HCT116 (cell line): Measurements from ENCODE around the gene CXXC5. TPM values are rescaled to one million over a fixed set of nuclear protein-coding genes. Genes with fewer than 3 reads are reported as not detected.

Source experiments
- ATAC-seq: fragments of 200-7000 bp; cut with Tn5 transposase; 2 replicates; pipeline ENCODE4 v1.9.1; 2020; ENCODE audit warnings: mild to moderate bottlenecking, moderate library complexity
- BruUV-seq: library from RNA; stranded (reverse); fragments of 400-500 nt; replicated peaks from 2 replicates; lab custom pipeline; 2021; lab: Mats Ljungman, UMichigan
- CTCF ChIA-PET: fragments of 300-600 bp; sonication (Branson Sonifier 250); formaldehyde crosslinking; loops from one replicate; lab custom pipeline; 2021; ENCODE audit warnings: antibody characterized with exemption; lab: Charles Lee
- POLR2A ChIA-PET: fragments of 300-600, 350-600 bp; sonication (Branson Sonifier 250); formaldehyde crosslinking; loops from one replicate; lab custom pipeline; 2021; ENCODE audit warnings: antibody characterized with exemption; lab: Charles Lee
- RAD21 ChIA-PET, 2 experiments: fragments of 300-600 bp; sonication (Branson Sonifier 250); formaldehyde crosslinking; loops; one replicate each; lab custom pipeline; 2023; ENCODE audit warnings: low total read pairs in 2 of 2; ENCODE audit not compliant: uncharacterized antibody in 2 of 2, unreplicated experiment in 2 of 2, low non-redundant PET in 1 of 2; lab: Charles Lee
- DNase-seq: peaks from one replicate; pipeline ENCODE4 v3.0.0-alpha.2; 2010; ENCODE audit warnings: low read depth, low spot score
- H2AFZ ChIP-seq: fragments of 200-600 bp; shearing (Covaris generic), sonication (generic); 2 replicates; pipeline ENCODE4 v1.6.1; 2017; ENCODE audit warnings: low read depth, mixed run types, mixed read lengths, antibody characterized with exemption, low read length; ENCODE audit not compliant: poor library complexity, severe bottlenecking
- H3K27ac ChIP-seq: 2 replicates; pipeline ENCODE4 v1.5.1; 2012; ENCODE audit warnings: low read depth, low read length
- H3K27me3 ChIP-seq: fragments of 200-600 bp; sonication (generic); 2 replicates; pipeline ENCODE4 v1.6.1; 2016; ENCODE audit warnings: mixed run types, low read length, mixed read lengths; ENCODE audit not compliant: insufficient read depth
- H3K36me3 ChIP-seq, 2 experiments: fragments of 200-500 bp in 1 of 2; fragments of 200-600 bp in 1 of 2; sonication (Bioruptor generic) in 1 of 2; sonication (generic) in 1 of 2; 2 replicates each; pipeline versions ENCODE4 v1.5.1 to v1.6.1; 2014 to 2016; ENCODE audit warnings: low read length in 2 of 2, inconsistent platforms in 1 of 2, mixed read lengths in 1 of 2, mixed run types in 1 of 2; ENCODE audit not compliant: insufficient read depth in 2 of 2, control insufficient read depth in 1 of 2
- H3K4me1 ChIP-seq, 2 experiments: fragments of 200-600 bp in 1 of 2; sonication (generic) in 1 of 2; 2 replicates each; pipeline versions ENCODE4 v1.5.1 to v1.6.1; 2012 to 2017; ENCODE audit warnings: low read length in 2 of 2, inconsistent platforms in 1 of 2, mild to moderate bottlenecking in 1 of 2, mixed read lengths in 1 of 2, mixed run types in 1 of 2, moderate library complexity in 1 of 2; ENCODE audit not compliant: insufficient read depth in 2 of 2, control insufficient read depth in 1 of 2
- H3K4me2 ChIP-seq: fragments of 200-600 bp; sonication (generic); 2 replicates; pipeline ENCODE4 v1.6.1; 2017; ENCODE audit warnings: mixed run types, low read length, mixed read lengths
- H3K4me3 ChIP-seq, 2 experiments: fragments of 200-600 bp in 1 of 2; sonication (generic) in 1 of 2; replicated peaks in 1 of 2; 2 replicates each; pipeline ENCODE4 v1.5.1; 2011 to 2016; ENCODE audit warnings: low read length in 2 of 2, control low read depth in 1 of 2, low read depth in 1 of 2, mild to moderate bottlenecking in 1 of 2, mixed read lengths in 1 of 2, mixed run types in 1 of 2
- H3K79me2 ChIP-seq: fragments of 200-600 bp; sonication (generic); 2 replicates; pipeline ENCODE4 v1.6.1; 2017; ENCODE audit warnings: mild to moderate bottlenecking, mixed run types, low read length, moderate library complexity, mixed read lengths; ENCODE audit not compliant: insufficient read depth
- H3K9ac ChIP-seq: fragments of 200-600 bp; sonication (generic); 2 replicates; pipeline ENCODE4 v1.6.1; 2016; ENCODE audit warnings: low read length, mixed read lengths
- H3K9me2 ChIP-seq: fragments of 200-600 bp; sonication (generic), shearing (Covaris generic); 2 replicates; pipeline ENCODE4 v1.6.1; 2017; ENCODE audit warnings: mixed run types, mild to moderate bottlenecking, moderate library complexity; ENCODE audit not compliant: insufficient read depth
- H3K9me3 ChIP-seq, 2 experiments: fragments of 200-500 bp in 1 of 2; fragments of 200-600 bp in 1 of 2; sonication (Bioruptor generic) in 1 of 2; sonication (generic) in 1 of 2; 2 replicates each; pipeline ENCODE4 v1.6.1; 2014 to 2017; ENCODE audit warnings: low read length in 2 of 2, mixed read lengths in 2 of 2, inconsistent platforms in 1 of 2, low read depth in 1 of 2, mild to moderate bottlenecking in 1 of 2, mixed run types in 1 of 2, moderate library complexity in 1 of 2; ENCODE audit not compliant: control insufficient read depth in 1 of 2, insufficient read depth in 1 of 2
- H4K20me1 ChIP-seq: fragments of 200-600 bp; sonication (generic), shearing (Covaris generic); 2 replicates; pipeline ENCODE4 v1.6.1; 2017; ENCODE audit warnings: mixed run types, mild to moderate bottlenecking, moderate library complexity; ENCODE audit not compliant: insufficient read depth
- CBX3 ChIP-seq: IDR thresholded peaks from 2 replicates; pipeline ENCODE4 v1.6.1; 2012; ENCODE audit warnings: low read depth
- EGR1 ChIP-seq: IDR thresholded peaks from 2 replicates; pipeline ENCODE4 v1.6.1; 2012; ENCODE audit warnings: low read depth
- ELF1 ChIP-seq: IDR thresholded peaks from 2 replicates; pipeline ENCODE4 v1.6.1; 2012; ENCODE audit warnings: low read depth, borderline replicate concordance
- EZH2 ChIP-seq: fragments of 200-600 bp; sonication (generic); IDR thresholded peaks from 2 replicates; pipeline ENCODE4 v1.6.1; 2017; ENCODE audit warnings: antibody characterized with exemption, mixed run types
- EZH2phosphoT487 ChIP-seq: fragments of 200-600 bp; IDR thresholded peaks from 2 replicates; pipeline ENCODE4 v1.6.1; 2018; ENCODE audit warnings: antibody characterized with exemption, borderline replicate concordance
- FOSL1 ChIP-seq: IDR thresholded peaks from 2 replicates; pipeline ENCODE4 v1.6.1; 2012; ENCODE audit warnings: low read depth
- JUND ChIP-seq: IDR thresholded peaks from 2 replicates; pipeline ENCODE4 v1.6.1; 2012
- POLR2AphosphoS5 ChIP-seq: IDR thresholded peaks from 2 replicates; pipeline ENCODE4 v1.6.1; 2011; ENCODE audit warnings: mild to moderate bottlenecking, low read depth, low read length, moderate library complexity
- SIN3A ChIP-seq: IDR thresholded peaks from 2 replicates; pipeline ENCODE4 v1.6.1; 2012; ENCODE audit warnings: low read depth
- SRF ChIP-seq: IDR thresholded peaks from 2 replicates; pipeline ENCODE4 v1.6.1; 2012; ENCODE audit warnings: low read depth
- YY1 ChIP-seq: IDR thresholded peaks from 2 replicates; pipeline ENCODE4 v1.6.1; 2011; ENCODE audit warnings: low read length, low read depth, moderate library complexity, mild to moderate bottlenecking; ENCODE audit not compliant: insufficient replicate concordance; ENCODE audit errors: extremely low read depth
- intact Hi-C: fragments of 100-400 bp; cut with micrococcal nuclease; formaldehyde crosslinking; loops from 2 replicates; pipeline ENCODE4 v1.10.0; 2022
- total RNA-seq: library from RNA; stranded (reverse); gene quantifications from one replicate; pipeline ENCODE4 v1.2.1, GENCODE V29; 2021; ENCODE audit not compliant: unreplicated experiment
- TF ChIP-seq, protein P1 (sequence below), 3 experiments: fragments of 200-600 bp in 1 of 3; sonication (generic) in 1 of 3; IDR thresholded peaks in 2 of 3; conservative IDR thresholded peaks in 1 of 3; 2 replicates each; pipeline ENCODE4 v1.5.1; 2012 to 2017; ENCODE audit warnings: low read depth in 2 of 3, low read length in 2 of 3, antibody characterized with exemption in 1 of 3, borderline replicate concordance in 1 of 3, control low read depth in 1 of 3, mild to moderate bottlenecking in 1 of 3, mixed read lengths in 1 of 3, mixed run types in 1 of 3, moderate library complexity in 1 of 3; ENCODE audit not compliant: insufficient read depth in 1 of 3
- TF ChIP-seq, protein P2 (sequence below): IDR thresholded peaks from 2 replicates; pipeline ENCODE4 v1.6.1; 2011; ENCODE audit warnings: mild to moderate bottlenecking, low read length, moderate library complexity; ENCODE audit not compliant: insufficient replicate concordance; ENCODE audit errors: extremely low read depth
- TF ChIP-seq, protein P3 (sequence below): IDR thresholded peaks from 2 replicates; pipeline ENCODE4 v1.6.1; 2012; ENCODE audit warnings: low read depth

CXXC5 gene
- total RNA-seq, 1 experiment from 2014 or later: 43.1 TPM

DNA sequence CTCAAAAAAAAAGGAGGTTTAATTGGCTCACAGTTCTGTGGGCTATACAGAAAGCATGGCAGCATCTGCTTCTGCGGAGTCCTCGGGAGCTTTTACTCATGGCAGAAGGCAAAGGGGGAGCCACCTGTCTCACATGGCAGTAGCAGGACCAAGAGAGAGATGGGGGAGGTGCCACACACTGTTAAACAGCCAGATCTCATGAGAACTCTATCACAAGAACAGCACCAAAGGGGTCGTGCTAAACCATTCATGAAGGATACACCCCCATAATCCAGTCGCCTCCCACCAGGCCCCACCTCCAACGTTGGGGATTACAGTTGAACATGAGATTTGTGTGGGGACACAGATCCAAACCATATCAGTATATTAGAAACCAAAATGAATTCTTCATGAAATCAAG, 28.3 kb upstream of the CXXC5 start:
- intact Hi-C loops: no loop called here

More for the DNA sequence above, 28.3 kb upstream of the CXXC5 start:
- H3K36me3 ChIP-seq: peaks cover 25 to 28% of the 10 kb centered on the region in 2 experiments; a peak in 3 of 4 replicates
- ATAC-seq: no peak
- no peaks in the 10 kb centered on the region for H3K4me1 ChIP-seq
- no peak overlapping the region for H3K4me2 ChIP-seq
- H3K9me2 ChIP-seq: no peaks in the 10 kb centered on the region
- TF ChIP-seq, protein P1, sequence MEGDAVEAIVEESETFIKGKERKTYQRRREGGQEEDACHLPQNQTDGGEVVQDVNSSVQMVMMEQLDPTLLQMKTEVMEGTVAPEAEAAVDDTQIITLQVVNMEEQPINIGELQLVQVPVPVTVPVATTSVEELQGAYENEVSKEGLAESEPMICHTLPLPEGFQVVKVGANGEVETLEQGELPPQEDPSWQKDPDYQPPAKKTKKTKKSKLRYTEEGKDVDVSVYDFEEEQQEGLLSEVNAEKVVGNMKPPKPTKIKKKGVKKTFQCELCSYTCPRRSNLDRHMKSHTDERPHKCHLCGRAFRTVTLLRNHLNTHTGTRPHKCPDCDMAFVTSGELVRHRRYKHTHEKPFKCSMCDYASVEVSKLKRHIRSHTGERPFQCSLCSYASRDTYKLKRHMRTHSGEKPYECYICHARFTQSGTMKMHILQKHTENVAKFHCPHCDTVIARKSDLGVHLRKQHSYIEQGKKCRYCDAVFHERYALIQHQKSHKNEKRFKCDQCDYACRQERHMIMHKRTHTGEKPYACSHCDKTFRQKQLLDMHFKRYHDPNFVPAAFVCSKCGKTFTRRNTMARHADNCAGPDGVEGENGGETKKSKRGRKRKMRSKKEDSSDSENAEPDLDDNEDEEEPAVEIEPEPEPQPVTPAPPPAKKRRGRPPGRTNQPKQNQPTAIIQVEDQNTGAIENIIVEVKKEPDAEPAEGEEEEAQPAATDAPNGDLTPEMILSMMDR (IDR thresholded peaks at IDR 0.05 in 2 of 3, conservative IDR thresholded peaks at IDR 0.05 in 1 of 3; ENCODE audit: borderline replicate concordance in 1 of 3, insufficient read depth in 1 of 3, low read depth in 2 of 3, low read length in 2 of 3): no peak
- TF ChIP-seq SRF: no peak
- no peak for TF ChIP-seq YY1
- TF ChIP-seq, protein P2, sequence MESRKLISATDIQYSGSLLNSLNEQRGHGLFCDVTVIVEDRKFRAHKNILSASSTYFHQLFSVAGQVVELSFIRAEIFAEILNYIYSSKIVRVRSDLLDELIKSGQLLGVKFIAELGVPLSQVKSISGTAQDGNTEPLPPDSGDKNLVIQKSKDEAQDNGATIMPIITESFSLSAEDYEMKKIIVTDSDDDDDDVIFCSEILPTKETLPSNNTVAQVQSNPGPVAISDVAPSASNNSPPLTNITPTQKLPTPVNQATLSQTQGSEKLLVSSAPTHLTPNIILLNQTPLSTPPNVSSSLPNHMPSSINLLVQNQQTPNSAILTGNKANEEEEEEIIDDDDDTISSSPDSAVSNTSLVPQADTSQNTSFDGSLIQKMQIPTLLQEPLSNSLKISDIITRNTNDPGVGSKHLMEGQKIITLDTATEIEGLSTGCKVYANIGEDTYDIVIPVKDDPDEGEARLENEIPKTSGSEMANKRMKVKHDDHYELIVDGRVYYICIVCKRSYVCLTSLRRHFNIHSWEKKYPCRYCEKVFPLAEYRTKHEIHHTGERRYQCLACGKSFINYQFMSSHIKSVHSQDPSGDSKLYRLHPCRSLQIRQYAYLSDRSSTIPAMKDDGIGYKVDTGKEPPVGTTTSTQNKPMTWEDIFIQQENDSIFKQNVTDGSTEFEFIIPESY: no peak
- TF ChIP-seq CBX3: no peak
- TF ChIP-seq EGR1: no peak
- TF ChIP-seq, protein P3, sequence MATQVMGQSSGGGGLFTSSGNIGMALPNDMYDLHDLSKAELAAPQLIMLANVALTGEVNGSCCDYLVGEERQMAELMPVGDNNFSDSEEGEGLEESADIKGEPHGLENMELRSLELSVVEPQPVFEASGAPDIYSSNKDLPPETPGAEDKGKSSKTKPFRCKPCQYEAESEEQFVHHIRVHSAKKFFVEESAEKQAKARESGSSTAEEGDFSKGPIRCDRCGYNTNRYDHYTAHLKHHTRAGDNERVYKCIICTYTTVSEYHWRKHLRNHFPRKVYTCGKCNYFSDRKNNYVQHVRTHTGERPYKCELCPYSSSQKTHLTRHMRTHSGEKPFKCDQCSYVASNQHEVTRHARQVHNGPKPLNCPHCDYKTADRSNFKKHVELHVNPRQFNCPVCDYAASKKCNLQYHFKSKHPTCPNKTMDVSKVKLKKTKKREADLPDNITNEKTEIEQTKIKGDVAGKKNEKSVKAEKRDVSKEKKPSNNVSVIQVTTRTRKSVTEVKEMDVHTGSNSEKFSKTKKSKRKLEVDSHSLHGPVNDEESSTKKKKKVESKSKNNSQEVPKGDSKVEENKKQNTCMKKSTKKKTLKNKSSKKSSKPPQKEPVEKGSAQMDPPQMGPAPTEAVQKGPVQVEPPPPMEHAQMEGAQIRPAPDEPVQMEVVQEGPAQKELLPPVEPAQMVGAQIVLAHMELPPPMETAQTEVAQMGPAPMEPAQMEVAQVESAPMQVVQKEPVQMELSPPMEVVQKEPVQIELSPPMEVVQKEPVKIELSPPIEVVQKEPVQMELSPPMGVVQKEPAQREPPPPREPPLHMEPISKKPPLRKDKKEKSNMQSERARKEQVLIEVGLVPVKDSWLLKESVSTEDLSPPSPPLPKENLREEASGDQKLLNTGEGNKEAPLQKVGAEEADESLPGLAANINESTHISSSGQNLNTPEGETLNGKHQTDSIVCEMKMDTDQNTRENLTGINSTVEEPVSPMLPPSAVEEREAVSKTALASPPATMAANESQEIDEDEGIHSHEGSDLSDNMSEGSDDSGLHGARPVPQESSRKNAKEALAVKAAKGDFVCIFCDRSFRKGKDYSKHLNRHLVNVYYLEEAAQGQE: no peak
- TF ChIP-seq SIN3A: no peak
- no peak for TF ChIP-seq POLR2AphosphoS5
- TF ChIP-seq FOSL1: no peak
- TF ChIP-seq ELF1: no peak
- TF ChIP-seq EZH2phosphoT487: no peak
- no peak for TF ChIP-seq JUND
- no peak for TF ChIP-seq EZH2
- TF ChIP-seq, all 23 proteins: peak for 0
- no peak overlapping the region for H3K27ac ChIP-seq
- no peaks in the 10 kb centered on the region for H3K9me3 ChIP-seq
- RAD21 ChIA-PET: no interaction called here
- H3K27me3 ChIP-seq: no peaks in the 10 kb centered on the region
- H3K4me3 ChIP-seq: no peak overlapping the region
- CTCF ChIA-PET: interaction anchor here (1.4 kb wide), 1 partner anchor 198 kb away, joined by 5 read pairs; no protein-coding TSS in a partner anchor
- no peak overlapping the region for H2AFZ ChIP-seq
- H3K79me2 ChIP-seq: peaks cover 16% of the 10 kb centered on the region
- no peaks in the 10 kb centered on the region for H4K20me1 ChIP-seq
- DNase-seq: no peak
- no peak overlapping the region for H3K9ac ChIP-seq
- POLR2A ChIA-PET: no interaction called here
- BruUV-seq: no TSS peak
